A673 (cell line): ENCODE data around the gene FRMD1. TPM values are rescaled to one million over a fixed set of nuclear protein-coding genes. Genes with fewer than 3 reads are reported as not detected.

Source experiments
- BruUV-seq: library from RNA; stranded (reverse); fragments of 400-500 nt; replicated peaks from 2 replicates; lab custom pipeline; 2021; lab: Mats Ljungman, UMichigan
- CTCF ChIA-PET: fragments of 300-600 bp; sonication (Branson Sonifier 250); formaldehyde crosslinking; loops from one replicate; lab custom pipeline; 2022; ENCODE audit warnings: antibody characterized with exemption; lab: Charles Lee
- POLR2A ChIA-PET: fragments of 300-600 bp; sonication (Branson Sonifier 250); formaldehyde crosslinking; loops from one replicate; lab custom pipeline; 2022; ENCODE audit warnings: antibody characterized with exemption; ENCODE audit not compliant: low non-redundant PET; lab: Charles Lee
- DNase-seq: peaks from one replicate; pipeline ENCODE4 v3.0.0-alpha.2; 2015; ENCODE audit warnings: low spot score
- H3K27ac ChIP-seq: fragments of 200-600 bp; sonication (generic); 2 replicates; pipeline ENCODE4 v1.5.1; 2016; ENCODE audit warnings: mixed run types, low read depth, mild to moderate bottlenecking, mixed read lengths, antibody characterized with exemption, low read length; ENCODE audit not compliant: poor library complexity, severe bottlenecking
- H3K27me3 ChIP-seq: fragments of 200-600 bp; sonication (generic); replicated peaks from 2 replicates; pipeline ENCODE4 v1.6.1; 2017; ENCODE audit warnings: mixed run types, low read depth, mild to moderate bottlenecking, mixed read lengths, antibody characterized with exemption, low read length; ENCODE audit not compliant: insufficient read depth, poor library complexity
- H3K36me3 ChIP-seq: fragments of 200-600 bp; sonication (generic); 2 replicates; pipeline ENCODE4 v1.6.1; 2016; ENCODE audit warnings: mixed run types, mild to moderate bottlenecking, mixed read lengths, antibody characterized with exemption, low read length; ENCODE audit not compliant: insufficient read depth, poor library complexity, severe bottlenecking
- H3K4me1 ChIP-seq: fragments of 200-600 bp; sonication (generic); 2 replicates; pipeline ENCODE4 v1.6.1; 2017; ENCODE audit warnings: mixed run types, mild to moderate bottlenecking, mixed read lengths, antibody characterized with exemption, low read length; ENCODE audit not compliant: insufficient read depth, poor library complexity, severe bottlenecking
- H3K4me3 ChIP-seq: fragments of 200-600 bp; sonication (generic); 2 replicates; pipeline ENCODE4 v1.5.1; 2016; ENCODE audit warnings: low read depth, mixed run types, mild to moderate bottlenecking, mixed read lengths, low read length; ENCODE audit not compliant: poor library complexity, severe bottlenecking
- H3K9me3 ChIP-seq: fragments of 200-600 bp; sonication (generic); 2 replicates; pipeline ENCODE4 v1.6.1; 2016; ENCODE audit warnings: mixed run types, low read depth, mild to moderate bottlenecking, mixed read lengths, antibody characterized with exemption, low read length; ENCODE audit not compliant: poor library complexity, severe bottlenecking
- CTCF ChIP-seq: fragments of 300-800, 200-600 bp; sonication (generic); conservative IDR thresholded peaks from 2 replicates; pipeline ENCODE4 v1.5.1; 2017; ENCODE audit warnings: low read depth, mild to moderate bottlenecking, antibody characterized with exemption, low read length, moderate library complexity, mixed read lengths
- EZH2 ChIP-seq: fragments of 200-600 bp; sonication (generic); IDR thresholded peaks from 2 replicates; pipeline ENCODE4 v1.6.1; 2017; ENCODE audit warnings: borderline replicate concordance, low read depth, mild to moderate bottlenecking, mixed read lengths, antibody characterized with exemption, low read length; ENCODE audit not compliant: poor library complexity, severe bottlenecking
- intact Hi-C: fragments of 100-400 bp; cut with micrococcal nuclease; formaldehyde crosslinking; loops from one replicate; pipeline ENCODE4 v1.10.0; 2022; ENCODE audit not compliant: unreplicated experiment
- total RNA-seq: library from RNA; stranded (reverse); gene quantifications from 2 replicates; pipeline ENCODE4 v1.2.3, GENCODE V29; 2021

FRMD1 gene
- total RNA-seq, 1 experiment from 2014 or later: not detected

GRCh38 chr6:168088161-168089053, 9.4 kb upstream of the FRMD1 start:
- ChIA-PET CTCF (no interaction called here), POLR2A (no interaction called here)
- Histone ChIP-seq H3K4me3 (no peak overlapping the region), H3K9me3 (no peaks in the 10 kb centered on the region), H3K27me3 (no peaks in the 10 kb centered on the region), H3K36me3 (no peaks in the 10 kb centered on the region), H3K4me1 (no peaks in the 10 kb centered on the region), H3K27ac (no peak overlapping the region)
- no TSS peak for BruUV-seq
- DNase-seq: no peak
- TF ChIP-seq CTCF: no peak
- TF ChIP-seq EZH2: no peak
- intact Hi-C loops: no loop called here

- Histone ChIP-seq H3K27me3 (no peaks in the 10 kb centered on the region), H3K4me1 (no peaks in the 10 kb centered on the region), H3K27ac (no peak overlapping the region), H3K9me3 (no peaks in the 10 kb centered on the region), H3K36me3 (no peaks in the 10 kb centered on the region), H3K4me3 (no peak overlapping the region)
- intact Hi-C loops: no loop called here
- no peak for TF ChIP-seq EZH2
- ChIA-PET POLR2A (no interaction called here), CTCF (no interaction called here)
- no peak for DNase-seq
- BruUV-seq: no TSS peak
Observed at GRCh38 chr6:168087436-168088160, 8.6 kb upstream of the FRMD1 start.

GRCh38 chr6:168086616-168087015, 7.6 kb upstream of the FRMD1 start:
- Histone ChIP-seq H3K27me3 (no peaks in the 10 kb centered on the region), H3K4me3 (no peak overlapping the region), H3K4me1 (no peaks in the 10 kb centered on the region), H3K9me3 (no peaks in the 10 kb centered on the region), H3K36me3 (no peaks in the 10 kb centered on the region), H3K27ac (no peak overlapping the region)
- POLR2A ChIA-PET: no interaction called here
- BruUV-seq: no TSS peak
- no peak for TF ChIP-seq EZH2
- intact Hi-C loops: no loop called here
- CTCF ChIA-PET: no interaction called here
- no peak for DNase-seq

- no peak overlapping the region for H3K27ac ChIP-seq
- no peaks in the 10 kb centered on the region for H3K36me3 ChIP-seq
- ChIA-PET POLR2A (no interaction called here), CTCF (no interaction called here)
- H3K4me1 ChIP-seq: no peaks in the 10 kb centered on the region
- H3K9me3 ChIP-seq: no peaks in the 10 kb centered on the region
- no TSS peak for BruUV-seq
- DNase-seq: no peak
- no peaks in the 10 kb centered on the region for H3K27me3 ChIP-seq
- no peak overlapping the region for H3K4me3 ChIP-seq
- intact Hi-C loops: no loop called here
- TF ChIP-seq CTCF: no peak
- TF ChIP-seq EZH2: no peak
Observed at GRCh38 chr6:168086066-168086465, 7.1 kb upstream of the FRMD1 start.
